Activated T-helper 2 cell treated with anti-CD3 and anti-CD28 coated beads, Interferon-gamma antibody, Interleukin-2, Interleukin-4, amounts not matched to agents 10 μg/mL and 5 μg/mL and 100 μg/mL, durations not matched to agents 14 hours and 24 hours and 36 hours (primary cell): ENCODE results near the gene PSMC3. TPM values are rescaled to one million over a fixed set of nuclear protein-coding genes. Genes with fewer than 3 reads are reported as not detected.
"Not testable (repeated sequence)": the region's sequence is repeated elsewhere in the genome, so short reads cannot be mapped to it uniquely, and the experiment has no call there.

Experiments
- DNase-seq: peaks from one replicate; pipeline ENCODE4 v3.0.0; 2021; ENCODE audit warnings: low spot score
- H3K27ac Mint-ChIP-seq: one replicate; pipeline ENCODE4 v1.8.0; 2021; ENCODE audit warnings: mixed read lengths
- H3K27me3 Mint-ChIP-seq: one replicate; pipeline ENCODE4 v1.8.0; 2021; ENCODE audit warnings: low read depth, mixed read lengths
- H3K36me3 Mint-ChIP-seq: one replicate; pipeline ENCODE4 v1.8.0; 2021; ENCODE audit warnings: low read depth, mixed read lengths
- H3K4me1 Mint-ChIP-seq: one replicate; pipeline ENCODE4 v1.8.0; 2021; ENCODE audit warnings: low read depth, mixed read lengths
- H3K4me3 Mint-ChIP-seq: one replicate; pipeline ENCODE4 v1.8.0; 2021; ENCODE audit warnings: low read depth, mild to moderate bottlenecking, moderate library complexity, mixed read lengths
- H3K9me3 Mint-ChIP-seq: one replicate; pipeline ENCODE4 v1.8.0; 2021; ENCODE audit warnings: mixed read lengths
- intact Hi-C: fragments of 100-400 bp; cut with micrococcal nuclease; formaldehyde crosslinking; loops from one replicate; pipeline ENCODE4 v1.15.1; 2023
- total RNA-seq: library from RNA; stranded (reverse); gene quantifications from 2 replicates; pipeline ENCODE4 v1.2.3, GENCODE V29; 2022

Gene PSMC3
- total RNA-seq = 214 and 219 TPM in 2 replicates

- intact Hi-C loops = loop anchor here (1.0 to 10.0 kb wide), 8 partner anchors 18 to 579 kb away; partner anchors contain the start of genes CELF1, CKAP5, CSTPP1 and FNBP4
- Mint-ChIP-seq H3K27me3 (no peaks in the 10 kb centered on the region), H3K4me1 (peaks cover 20% of the 10 kb centered on the region), H3K36me3 (peaks cover 50% of the 10 kb centered on the region), H3K27ac (peak within 1 kb of the TSS; percentile 99), H3K9me3 (no peaks in the 10 kb centered on the region), H3K4me3 (peak within 1 kb of the TSS; percentile 99)
- peak; percentile 96 for DNase-seq
Measured at GRCh38 chr11:47426062-47426956, at the start of gene PSMC3. TSS of gene PSMC3 (minus strand) at chr11:47426439. CDS start at chr11:47426279, 160 bp downstream.

- peaks cover 75% of the 10 kb centered on the region for H3K36me3 Mint-ChIP-seq
Measured at GRCh38 chr11:47470671-47471070, 44.4 kb upstream of the PSMC3 start.

GRCh38 chr11:47469361-47470179 is 43.3 kb upstream of the PSMC3 start:
- no peaks in the 10 kb centered on the region for H3K4me1 Mint-ChIP-seq
- no peaks in the 10 kb centered on the region for H3K27me3 Mint-ChIP-seq
- H3K9me3 Mint-ChIP-seq = no peaks in the 10 kb centered on the region
- no peak for DNase-seq
- H3K27ac Mint-ChIP-seq = peak overlapping the region; percentile 37
- peaks cover 70% of the 10 kb centered on the region for H3K36me3 Mint-ChIP-seq
- intact Hi-C loops = no loop called here
- H3K4me3 Mint-ChIP-seq = no peak overlapping the region

More at GRCh38 chr11:47470671-47471070, 44.4 kb upstream of the PSMC3 start:
- intact Hi-C loops = no loop called here
- H3K4me3 Mint-ChIP-seq = no peak overlapping the region
- no peak overlapping the region for H3K27ac Mint-ChIP-seq
- no peak for DNase-seq
- no peaks in the 10 kb centered on the region for H3K9me3 Mint-ChIP-seq
- H3K4me1 Mint-ChIP-seq = no peaks in the 10 kb centered on the region
- H3K27me3 Mint-ChIP-seq = no peaks in the 10 kb centered on the region

- H3K27me3 Mint-ChIP-seq = no peaks in the 10 kb centered on the region
- intact Hi-C loops = no loop called here
- H3K4me3 Mint-ChIP-seq = no peak overlapping the region
- DNase-seq = no peak
- H3K27ac Mint-ChIP-seq = peak overlapping the region; percentile 47
- H3K36me3 Mint-ChIP-seq = peaks cover 64% of the 10 kb centered on the region
- no peaks in the 10 kb centered on the region for H3K4me1 Mint-ChIP-seq
- no peaks in the 10 kb centered on the region for H3K9me3 Mint-ChIP-seq
Measured at GRCh38 chr11:47468598-47469214, 42.5 kb upstream of the PSMC3 start.

GRCh38 chr11:47467357-47467756 is 41.1 kb upstream of the PSMC3 start:
- H3K4me1 Mint-ChIP-seq = no peaks in the 10 kb centered on the region
- H3K9me3 Mint-ChIP-seq = no peaks in the 10 kb centered on the region
- H3K27me3 Mint-ChIP-seq = no peaks in the 10 kb centered on the region
- intact Hi-C loops = no loop called here
- H3K36me3 Mint-ChIP-seq = peaks cover 52% of the 10 kb centered on the region
- peak overlapping the region; percentile 49 for H3K27ac Mint-ChIP-seq
- no peak for DNase-seq
- H3K4me3 Mint-ChIP-seq = no peak overlapping the region

- intact Hi-C loops = no loop called here
- Mint-ChIP-seq H3K36me3 (peaks cover 47% of the 10 kb centered on the region), H3K4me1 (no peaks in the 10 kb centered on the region), H3K27me3 (no peaks in the 10 kb centered on the region), H3K9me3 (no peaks in the 10 kb centered on the region), H3K4me3 (no peak overlapping the region), H3K27ac (peak overlapping the region; percentile 49)
- DNase-seq = no peak
Measured at GRCh38 chr11:47466701-47467250, 40.5 kb upstream of the PSMC3 start.

- Mint-ChIP-seq H3K27me3 (no peaks in the 10 kb centered on the region), H3K4me1 (no peaks in the 10 kb centered on the region), H3K36me3 (peaks cover 42% of the 10 kb centered on the region), H3K9me3 (no peaks in the 10 kb centered on the region), H3K4me3 (no peak overlapping the region), H3K27ac (no peak overlapping the region)
- no peak for DNase-seq
- intact Hi-C loops = no loop called here
Measured at GRCh38 chr11:47466201-47466600, 40.0 kb upstream of the PSMC3 start.

- H3K9me3 Mint-ChIP-seq = no peaks in the 10 kb centered on the region
- no peak overlapping the region for H3K4me3 Mint-ChIP-seq
- peaks cover 28% of the 10 kb centered on the region for H3K36me3 Mint-ChIP-seq
- intact Hi-C loops = no loop called here
- no peaks in the 10 kb centered on the region for H3K27me3 Mint-ChIP-seq
- H3K4me1 Mint-ChIP-seq = no peaks in the 10 kb centered on the region
- no peak overlapping the region for H3K27ac Mint-ChIP-seq
- DNase-seq = no peak
Measured at GRCh38 chr11:47464483-47464882, 38.2 kb upstream of the PSMC3 start.

GRCh38 chr11:47461876-47462275 is 35.6 kb upstream of the PSMC3 start:
- Mint-ChIP-seq H3K27ac (no peak overlapping the region), H3K9me3 (no peaks in the 10 kb centered on the region), H3K4me3 (no peak overlapping the region), H3K36me3 (peaks cover 9% of the 10 kb centered on the region), H3K4me1 (no peaks in the 10 kb centered on the region), H3K27me3 (no peaks in the 10 kb centered on the region)
- no peak for DNase-seq
- intact Hi-C loops = no loop called here

- Mint-ChIP-seq H3K9me3 (no peaks in the 10 kb centered on the region), H3K27ac (peak overlapping the region; percentile 65), H3K36me3 (peaks cover 6% of the 10 kb centered on the region), H3K4me1 (no peaks in the 10 kb centered on the region), H3K4me3 (no peak overlapping the region), H3K27me3 (no peaks in the 10 kb centered on the region)
- intact Hi-C loops = no loop called here
- DNase-seq = no peak
Measured at GRCh38 chr11:47460571-47461235, 34.5 kb upstream of the PSMC3 start.

GRCh38 chr11:47454258-47454671 is 28.0 kb upstream of the PSMC3 start:
- intact Hi-C loops = loop anchor here (1.0 kb wide), 1 partner anchor 80 kb away; no protein-coding TSS in a partner anchor
- not testable (repeated sequence) for H3K4me3 Mint-ChIP-seq, H3K27ac Mint-ChIP-seq, H3K4me1 Mint-ChIP-seq, H3K9me3 Mint-ChIP-seq, H3K36me3 Mint-ChIP-seq, H3K27me3 Mint-ChIP-seq
- DNase-seq = peak; percentile 59

GRCh38 chr11:47453365-47453764 is 27.1 kb upstream of the PSMC3 start:
- intact Hi-C loops = no loop called here
- Mint-ChIP-seq H3K27me3 (no peaks in the 10 kb centered on the region), H3K9me3 (no peaks in the 10 kb centered on the region), H3K27ac (no peak overlapping the region), H3K36me3 (no peaks in the 10 kb centered on the region), H3K4me1 (peaks cover 4% of the 10 kb centered on the region), H3K4me3 (no peak overlapping the region)
- no peak for DNase-seq
